GM12878 (cell line): Measurements from ENCODE around the gene CDYL2. TPM values are rescaled to one million over a fixed set of nuclear protein-coding genes. Genes with fewer than 3 reads are reported as not detected.

Experiments
- JUNB ChIP-seq: IDR thresholded peaks from 2 replicates; pipeline ENCODE4 v1.6.1; 2016; ENCODE audit warnings: antibody characterized with exemption, mild to moderate bottlenecking
- MEF2A ChIP-seq: IDR thresholded peaks from 2 replicates; pipeline ENCODE4 v1.6.1; 2011; ENCODE audit warnings: low read depth, mild to moderate bottlenecking, low read length, moderate library complexity; ENCODE audit not compliant: insufficient read depth
- POU2F2 ChIP-seq: IDR thresholded peaks from 3 replicates; pipeline ENCODE4 v1.6.1; 2011; ENCODE audit warnings: low read depth, mild to moderate bottlenecking, low read length, borderline replicate concordance
- PRDM15 ChIP-seq: fragments of 450-650 bp; formaldehyde crosslinking; IDR thresholded peaks from 2 replicates; pipeline ENCODE4 v1.4.0; 2020; ENCODE audit warnings: mild to moderate bottlenecking, moderate library complexity
- RB1 ChIP-seq: fragments of 450-650 bp; formaldehyde crosslinking; IDR thresholded peaks from 2 replicates; pipeline ENCODE4 v1.6.1; 2017; ENCODE audit warnings: mild to moderate bottlenecking, borderline replicate concordance
- polyA plus RNA-seq, 11 experiments: library from polyadenylated mRNA; depleted of rRNA in 4 of 11; unstranded in 6 of 11; stranded (reverse) in 5 of 11; fragments of >200 nt; fragmentation: Nextera tagmentation in 4 of 11; fragmentation: Illumina TruSeq in 1 of 11; extraction: Ambion mirVana in 4 of 11; extraction: Trizol in 1 of 11; gene quantifications; 1 replicate in 1 of 11; 2 replicates in 10 of 11; pipeline versions ENCODE4 v1.2.1 to v1.2.3, GENCODE V29; 2011 to 2016; ENCODE audit warnings: inconsistent platforms in 2 of 11, missing spikeins in 2 of 11, low read depth in 1 of 11
- total RNA-seq, 4 experiments: library from RNA; depleted of rRNA in 3 of 4; stranded (reverse); fragments of >200 nt in 3 of 4; fragmentation: Illumina TruSeq in 1 of 4; extraction: Trizol in 1 of 4; gene quantifications; 2 replicates each; pipeline versions ENCODE4 v1.2.1 to v1.2.3, GENCODE V29; 2013 to 2021

CDYL2 gene
- total and polyA plus RNA-seq, 10 of the 15 experiments (the other 5 are each of a cell fraction or from before 2014, with no cell fraction given): 0.27 to 22.9 (median 3.9) TPM

DNA sequence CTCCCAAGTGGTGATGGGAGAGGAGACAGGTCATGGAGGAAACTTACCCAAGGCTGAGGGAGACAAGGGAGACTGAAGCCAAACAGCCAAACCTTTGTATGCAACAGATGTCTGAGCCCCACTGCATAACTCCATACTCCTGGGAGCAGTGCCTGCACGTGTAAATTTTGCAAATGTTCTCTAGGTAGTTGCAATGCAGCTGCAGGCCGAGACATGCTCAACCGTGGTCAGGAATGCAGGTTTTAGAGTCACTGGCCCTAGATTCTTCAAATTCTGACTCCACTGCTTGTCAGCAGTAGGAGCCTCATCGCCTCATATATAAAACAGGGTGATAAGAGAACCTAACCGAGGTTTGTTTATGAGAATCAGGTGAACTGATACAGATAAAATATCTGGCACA lies 252.1 kb downstream of the CDYL2 start (continued):
- TF ChIP-seq JUNB: no peak
- TF ChIP-seq PRDM15 (CRISPR knock-in tag): no peak
- no peak for TF ChIP-seq MEF2A
- TF ChIP-seq POU2F2: no peak
- TF ChIP-seq RB1: no peak

Other genes starting within 250 kb of the CDYL2 start
- 87.8 and 104 TPM in 2 replicates for gene CMC2, start 202.3 kb upstream of the CDYL2 start, total RNA-seq (2014; rRNA removed)
- 62.5 and 62.8 TPM in 2 replicates for gene CMC2, start 202.3 kb upstream of the CDYL2 start, total RNA-seq (2014; rRNA removed; fragmentation: Illumina TruSeq; extraction: Trizol)
- gene CMC2, start 202.3 kb upstream of the CDYL2 start, total RNA-seq (2021): 79.8 and 87.8 TPM in 2 replicates
- gene CMC2, start 202.3 kb upstream of the CDYL2 start, polyA plus RNA-seq (2011; rRNA removed): 236 and 293 TPM in 2 replicates
- 86.8 and 93.5 TPM in 2 replicates for gene CMC2, start 202.3 kb upstream of the CDYL2 start, polyA plus RNA-seq (2014; fragmentation: Illumina TruSeq; extraction: Trizol)
- 100 to 1,000 TPM; 248 to 251 TPM for gene CMC2, start 202.3 kb upstream of the CDYL2 start, polyA plus RNA-seq (2014; fragmentation: Nextera tagmentation; extraction: Ambion mirVana)
- 97.1 and 117 TPM in 2 replicates for gene CMC2, start 202.3 kb upstream of the CDYL2 start, polyA plus RNA-seq (2014; rRNA removed)
- gene CMC2, start 202.3 kb upstream of the CDYL2 start, polyA plus RNA-seq (2016; fragmentation: Nextera tagmentation; extraction: Ambion mirVana): 100 to 1,000 TPM; 217 to 223 TPM
- 39.8 and 40.2 TPM in 2 replicates for gene CENPN, start 202.6 kb upstream of the CDYL2 start, total RNA-seq (2014; rRNA removed)
- 48.8 and 49.8 TPM in 2 replicates for gene CENPN, start 202.6 kb upstream of the CDYL2 start, total RNA-seq (2014; rRNA removed; fragmentation: Illumina TruSeq; extraction: Trizol)
- gene CENPN, start 202.6 kb upstream of the CDYL2 start, total RNA-seq (2021): 43.7 and 44.6 TPM in 2 replicates
- gene CENPN, start 202.6 kb upstream of the CDYL2 start, polyA plus RNA-seq (2011; rRNA removed): 63.9 and 97.4 TPM in 2 replicates
- gene CENPN, start 202.6 kb upstream of the CDYL2 start, polyA plus RNA-seq (2014; fragmentation: Illumina TruSeq; extraction: Trizol): 68.9 and 76.4 TPM in 2 replicates
- 100 to 1,000 TPM; 134 to 143 TPM for gene CENPN, start 202.6 kb upstream of the CDYL2 start, polyA plus RNA-seq (2014; fragmentation: Nextera tagmentation; extraction: Ambion mirVana)
- 31.2 and 74.1 TPM in 2 replicates for gene CENPN, start 202.6 kb upstream of the CDYL2 start, polyA plus RNA-seq (2014; rRNA removed)
- 10 to 100 TPM; 64.8 to 73.7 TPM for gene CENPN, start 202.6 kb upstream of the CDYL2 start, polyA plus RNA-seq (2016; fragmentation: Nextera tagmentation; extraction: Ambion mirVana)
- gene ATMIN, start 231.2 kb upstream of the CDYL2 start, total RNA-seq (2014; rRNA removed): 23.5 and 24.6 TPM in 2 replicates
- gene ATMIN, start 231.2 kb upstream of the CDYL2 start, total RNA-seq (2014; rRNA removed; fragmentation: Illumina TruSeq; extraction: Trizol): 25.6 and 28.9 TPM in 2 replicates
- 17.8 and 21.9 TPM in 2 replicates for gene ATMIN, start 231.2 kb upstream of the CDYL2 start, total RNA-seq (2021)
- 25.8 and 26.4 TPM in 2 replicates for gene ATMIN, start 231.2 kb upstream of the CDYL2 start, polyA plus RNA-seq (2011; rRNA removed)
- 25.9 and 34.2 TPM in 2 replicates for gene ATMIN, start 231.2 kb upstream of the CDYL2 start, polyA plus RNA-seq (2014; fragmentation: Illumina TruSeq; extraction: Trizol)
- gene ATMIN, start 231.2 kb upstream of the CDYL2 start, polyA plus RNA-seq (2014; fragmentation: Nextera tagmentation; extraction: Ambion mirVana): 1 to 10 TPM; 5.2 to 8.7 TPM
- gene ATMIN, start 231.2 kb upstream of the CDYL2 start, polyA plus RNA-seq (2014; rRNA removed): 14.3 and 14.7 TPM in 2 replicates
- gene ATMIN, start 231.2 kb upstream of the CDYL2 start, polyA plus RNA-seq (2016; fragmentation: Nextera tagmentation; extraction: Ambion mirVana): 1 to 10 TPM; 7.1 to 8.3 TPM